Right ventricle myocardium superior (tissue), 1 donor: ENCODE results near the gene EFEMP2. TPM values are rescaled to one million over a fixed set of nuclear protein-coding genes. Genes with fewer than 3 reads are reported as not detected.
"Not testable (repeated sequence)": the region's sequence is repeated elsewhere in the genome, so short reads cannot be mapped to it uniquely, and the experiment has no call there.

Experiments used
- ATAC-seq: fragments of 200-7000 bp; cut with Tn5 transposase; one replicate; pipeline ENCODE4 v1.9.1; 2020; ENCODE audit warnings: mild to moderate bottlenecking; ENCODE audit not compliant: poor library complexity
- DNase-seq: peaks from one replicate; pipeline ENCODE4 v3.0.0-alpha.2; 2020
- intact Hi-C: fragments of 100-400 bp; cut with DNase I; formaldehyde crosslinking; loops from one replicate; pipeline ENCODE4 v1.11.2; 2022
- total RNA-seq: library from RNA; stranded (reverse); fragmentation: NEBNext Ultra II Directional; extraction: Animal tissue kit (Norgen Biotek cat#: 25700); gene quantifications from one replicate; pipeline ENCODE4 v1.2.1, GENCODE V29; 2021
- donor health status: DM: no; HTN: yes; CAD: no; lungs with severe emphysema.

EFEMP2 gene
- total RNA-seq, 1 donor from 2014 or later = 80.0 TPM

DNA sequence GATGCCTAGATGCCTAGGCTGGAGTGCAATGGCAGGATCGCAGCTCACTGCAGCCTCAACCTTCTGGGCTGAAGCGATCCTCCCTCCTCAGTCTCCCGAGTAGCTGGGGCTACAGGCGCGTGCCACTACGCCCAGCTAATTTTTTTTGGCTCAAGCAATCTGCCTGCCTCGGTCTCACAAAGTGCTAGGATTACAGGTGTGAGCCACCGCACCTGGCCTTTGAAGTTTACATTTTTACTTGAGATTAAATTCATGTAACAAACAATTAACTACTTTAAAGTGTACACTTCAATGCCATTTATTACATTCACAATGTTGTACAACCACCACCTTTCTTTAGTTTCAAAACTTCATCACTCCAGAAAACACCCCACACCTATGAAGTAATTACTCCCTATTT is 31.1 kb upstream of the EFEMP2 start:
- DNase-seq = no peak
- no peak for ATAC-seq
- intact Hi-C loops = no loop called here

DNA sequence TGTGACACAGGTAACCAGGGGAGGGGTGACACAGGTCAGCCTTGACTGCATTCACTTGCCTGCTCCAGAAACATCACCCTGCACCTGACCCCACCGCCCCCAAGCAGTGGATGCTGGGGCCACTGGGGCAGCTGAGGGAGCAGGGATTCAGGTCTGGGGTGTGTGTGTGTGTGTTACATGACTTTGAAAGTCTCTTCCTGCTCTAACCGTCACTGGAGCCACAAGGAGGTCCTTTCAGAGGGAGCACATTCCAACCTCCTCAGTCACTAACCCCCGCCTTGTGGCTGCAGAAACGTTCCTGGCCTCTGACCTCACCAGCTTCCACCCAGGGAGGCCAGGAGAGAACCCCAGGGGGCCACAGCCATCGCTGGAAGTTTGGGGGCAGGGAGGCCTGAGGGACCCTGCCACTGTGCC is 30.5 kb upstream of the EFEMP2 start:
- DNase-seq (no peak), ATAC-seq (no peak)
- intact Hi-C loops = no loop called here

DNA sequence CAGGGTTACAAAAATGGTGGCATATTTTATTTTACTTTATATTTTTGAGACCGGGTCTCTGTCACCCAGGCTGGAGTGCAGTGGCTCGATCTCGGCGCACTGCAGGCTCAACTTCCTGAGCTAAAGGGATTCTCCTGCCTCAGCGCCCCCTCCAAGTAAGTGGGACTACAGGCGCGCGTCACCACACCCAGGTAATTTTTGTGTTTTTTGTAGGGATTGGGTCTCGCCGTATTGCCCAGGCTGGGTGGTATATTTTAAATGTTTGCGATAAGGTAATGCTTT is 28.2 kb upstream of the EFEMP2 start:
- intact Hi-C loops = no loop called here
- DNase-seq (no peak), ATAC-seq (no peak)

DNA sequence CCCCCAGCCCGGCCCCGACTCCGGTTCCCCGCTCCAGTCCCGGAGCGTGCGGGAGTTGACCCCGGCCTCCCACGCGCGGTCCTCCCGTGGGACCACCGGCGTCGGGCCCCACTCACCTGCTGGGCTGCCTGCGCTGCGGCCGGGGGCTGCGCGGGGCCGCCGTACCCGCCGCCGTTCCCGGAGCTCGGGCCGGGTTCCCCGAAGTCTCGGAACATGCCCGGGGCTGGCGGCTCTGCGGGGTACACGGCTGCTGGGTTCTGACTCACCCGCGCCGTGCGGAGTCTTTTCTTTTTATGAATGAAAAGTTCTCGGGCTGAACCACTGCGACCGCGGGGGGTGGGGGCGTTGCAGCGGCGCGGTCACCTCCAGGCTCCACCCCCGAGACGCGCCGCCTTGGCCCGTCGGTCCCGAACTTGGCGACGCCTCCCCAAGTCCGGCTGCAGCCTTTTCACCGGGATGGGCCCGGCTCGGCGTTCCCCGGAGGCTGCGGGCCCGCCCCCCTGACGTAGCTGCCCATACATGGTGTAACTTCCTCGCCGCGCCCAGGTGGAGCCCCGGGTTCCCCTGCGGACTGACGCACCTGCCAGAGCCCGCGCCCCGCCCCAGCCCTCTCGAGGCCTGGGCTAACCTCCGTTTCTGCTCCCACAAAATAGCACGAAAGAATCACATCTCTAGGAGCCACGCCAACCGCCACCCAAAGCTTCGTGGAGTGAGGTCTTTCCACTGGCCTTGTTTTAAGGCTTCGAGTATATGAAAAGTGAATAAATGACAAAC is 27.7 kb upstream of the EFEMP2 start, which contains the start of gene FOSL1:
Gene FOSL1 (minus strand): TSS at position 264 of the 774 bp plus-strand sequence. CDS start 49 bp downstream, at position 215.
- DNase-seq (peak; percentile 91), ATAC-seq (peak; percentile 94)
- intact Hi-C loops = no loop called here

DNA sequence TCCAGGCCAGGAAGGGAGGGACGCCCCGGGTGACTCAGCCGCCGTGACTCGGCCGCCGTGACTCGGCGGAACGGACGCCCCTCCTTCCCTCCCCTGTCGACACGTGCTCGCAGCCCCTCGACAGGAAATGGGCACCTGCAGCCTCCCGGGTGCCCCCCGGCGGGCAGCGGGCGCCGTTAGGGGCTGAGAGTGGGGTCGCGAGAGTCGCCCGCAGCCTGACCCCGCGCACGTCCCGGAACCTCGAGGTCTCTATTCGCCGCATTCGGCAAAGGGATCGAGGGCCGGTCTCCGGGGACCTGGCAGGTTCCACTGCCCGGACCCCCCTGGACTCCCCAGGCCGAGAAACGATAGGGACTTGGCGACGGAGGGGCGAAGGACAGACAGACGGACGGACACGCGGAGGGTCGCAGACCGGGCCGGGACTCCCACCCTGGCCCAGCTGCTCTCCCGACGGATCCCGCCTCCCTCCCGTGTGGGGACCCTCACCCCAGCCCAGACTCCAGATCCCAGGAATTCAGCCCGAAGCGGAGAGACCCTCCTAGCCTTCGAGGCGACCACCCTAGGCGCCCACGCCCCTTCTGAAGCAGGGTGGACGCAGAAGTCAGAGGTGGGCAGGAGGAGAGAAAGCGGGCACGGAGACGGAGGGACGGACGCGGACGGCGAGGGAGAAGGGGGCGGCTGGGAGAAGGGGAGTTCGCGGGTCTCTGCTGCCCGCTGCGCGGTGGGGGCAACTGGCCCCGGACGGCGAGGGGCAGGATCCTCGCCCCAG is 26.9 kb upstream of the EFEMP2 start:
- intact Hi-C loops = no loop called here

DNA sequence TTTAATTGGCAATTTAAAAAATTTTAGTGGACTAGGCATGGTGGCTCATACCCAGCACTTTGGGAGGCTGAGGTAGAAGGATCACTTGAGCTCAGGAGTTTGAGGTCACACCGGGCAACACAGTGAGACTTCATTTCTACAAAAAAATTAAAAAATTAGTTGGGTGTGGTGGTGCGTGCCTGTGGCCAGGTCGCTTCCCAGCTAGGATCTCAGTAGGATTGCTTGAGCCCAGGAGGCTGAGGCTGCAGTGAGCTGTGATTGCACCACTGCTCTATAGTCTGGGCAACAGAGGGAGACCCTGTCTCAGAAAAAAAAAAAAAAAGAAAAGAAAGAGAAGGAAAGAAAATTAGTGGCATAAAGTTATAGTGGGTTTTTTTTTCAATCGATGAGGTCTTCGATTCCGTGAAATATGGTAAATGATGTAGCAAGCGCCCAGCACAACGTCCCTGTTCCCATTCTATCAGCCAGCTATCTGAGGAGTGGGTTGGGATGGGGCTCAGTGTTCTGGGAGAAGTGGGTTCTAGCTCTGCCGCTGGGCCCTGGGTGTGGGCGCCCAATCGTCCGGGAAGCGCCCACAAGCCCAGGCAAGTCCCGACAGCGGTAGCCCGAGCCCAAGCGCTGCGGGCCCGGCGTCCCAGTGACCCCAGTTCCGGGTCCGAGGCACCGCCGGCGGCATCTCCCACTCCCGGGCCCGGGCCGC is 26.2 kb upstream of the EFEMP2 start:
- intact Hi-C loops = no loop called here
- no peak for ATAC-seq

More for the DNA sequence above, 26.9 kb upstream of the EFEMP2 start:
- peak; percentile 64 for DNase-seq
- ATAC-seq = peak; percentile 44

DNA sequence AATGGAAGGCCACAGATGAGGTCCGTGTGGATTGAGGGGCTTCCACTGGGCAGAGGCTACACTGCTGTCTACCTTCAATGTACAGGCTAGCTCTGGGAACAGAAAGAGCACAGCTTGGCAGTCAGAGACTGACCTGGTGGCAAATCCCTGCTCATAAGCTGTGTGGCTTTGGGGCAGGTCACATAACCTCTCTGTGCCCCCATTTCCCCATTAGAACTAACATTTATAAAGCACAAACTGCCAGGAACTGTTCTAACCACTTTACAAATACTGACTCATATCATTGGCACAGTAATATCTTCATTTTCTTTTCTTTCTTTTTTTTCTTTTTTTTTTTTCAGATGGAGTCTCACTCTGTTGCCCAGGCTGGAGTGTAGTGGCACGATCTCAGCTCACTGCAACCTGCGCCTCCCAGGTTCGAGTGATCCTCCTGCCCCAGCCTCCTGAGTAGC is 24.4 kb upstream of the EFEMP2 start:
- intact Hi-C loops = no loop called here
- no peak for ATAC-seq

More for the DNA sequence above, 26.2 kb upstream of the EFEMP2 start:
- no peak for DNase-seq

DNA sequence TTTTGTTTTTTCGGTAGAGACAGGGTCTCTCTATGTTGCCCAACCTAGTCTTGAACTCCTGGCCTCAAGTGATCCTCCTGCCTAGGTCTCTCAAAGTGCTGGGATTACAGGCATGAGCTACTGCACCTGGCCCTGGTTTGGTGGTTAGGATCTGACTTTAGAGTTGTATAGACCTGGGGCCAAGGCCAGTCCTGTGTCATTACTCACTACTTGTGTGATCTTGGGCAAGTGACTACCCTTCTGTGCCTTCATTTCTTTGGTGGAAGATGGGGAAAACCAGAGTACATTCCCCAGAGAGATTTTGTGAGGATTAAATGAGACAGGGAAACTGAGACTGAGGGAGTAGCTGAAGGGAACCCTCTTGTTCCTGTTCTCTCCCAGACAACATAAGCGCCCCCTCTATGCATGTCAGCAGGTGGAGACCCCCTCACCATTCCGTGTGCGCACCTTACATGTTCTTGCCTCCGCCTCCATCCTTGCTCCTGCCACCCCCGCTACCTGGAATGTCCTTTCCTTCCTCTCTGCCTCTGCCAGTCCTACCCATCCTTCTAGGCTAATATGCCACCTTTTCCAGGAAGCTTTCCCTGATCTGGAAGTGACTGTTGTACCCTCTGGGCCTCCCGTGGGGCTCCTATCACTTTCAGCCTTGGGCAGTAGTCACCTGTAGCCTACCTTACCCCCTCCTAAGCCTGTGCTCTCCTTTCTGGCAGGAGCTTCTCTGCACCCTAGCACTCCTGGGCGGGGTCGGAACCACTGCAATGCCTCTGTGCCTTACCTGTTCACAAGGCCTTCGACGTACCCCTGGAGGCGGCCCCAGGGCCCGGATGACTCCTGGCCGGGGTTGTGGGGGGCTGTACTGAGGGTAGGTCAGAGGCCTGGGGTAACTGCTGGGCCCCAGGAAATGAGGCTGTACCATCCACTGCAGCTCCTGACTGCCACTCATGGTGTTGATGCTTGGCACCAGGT is 23.7 kb upstream of the EFEMP2 start:
- DNase-seq = no peak

More for the DNA sequence above, 24.4 kb upstream of the EFEMP2 start:
- DNase-seq = no peak

DNA sequence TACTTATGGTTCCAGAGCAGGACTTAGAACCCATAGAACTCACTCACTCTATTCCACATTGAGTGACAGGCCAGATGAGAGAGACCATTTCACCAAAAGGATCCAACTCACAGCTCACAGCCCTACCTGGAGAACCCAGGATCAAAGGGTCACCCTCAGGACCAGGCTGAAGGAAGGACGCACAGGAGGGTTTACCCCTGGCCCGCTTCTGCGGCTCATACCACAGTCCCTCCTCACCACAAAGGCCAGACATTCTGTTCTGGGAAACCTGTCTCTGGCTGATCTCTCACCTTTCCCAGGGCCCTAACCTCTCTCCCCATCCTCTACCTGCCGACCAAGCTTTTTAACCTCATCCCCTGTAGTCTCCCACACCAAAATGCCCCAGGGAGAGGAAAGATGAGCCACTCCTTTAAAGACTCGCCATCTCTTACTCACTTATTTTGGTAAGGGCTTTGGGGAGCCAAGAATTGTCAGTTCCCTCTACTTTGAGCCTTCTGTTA is 22.9 kb upstream of the EFEMP2 start:
- ATAC-seq (no peak), DNase-seq (no peak)
- intact Hi-C loops = no loop called here

More for the DNA sequence above, 23.7 kb upstream of the EFEMP2 start:
- intact Hi-C loops = no loop called here
- ATAC-seq = no peak

DNA sequence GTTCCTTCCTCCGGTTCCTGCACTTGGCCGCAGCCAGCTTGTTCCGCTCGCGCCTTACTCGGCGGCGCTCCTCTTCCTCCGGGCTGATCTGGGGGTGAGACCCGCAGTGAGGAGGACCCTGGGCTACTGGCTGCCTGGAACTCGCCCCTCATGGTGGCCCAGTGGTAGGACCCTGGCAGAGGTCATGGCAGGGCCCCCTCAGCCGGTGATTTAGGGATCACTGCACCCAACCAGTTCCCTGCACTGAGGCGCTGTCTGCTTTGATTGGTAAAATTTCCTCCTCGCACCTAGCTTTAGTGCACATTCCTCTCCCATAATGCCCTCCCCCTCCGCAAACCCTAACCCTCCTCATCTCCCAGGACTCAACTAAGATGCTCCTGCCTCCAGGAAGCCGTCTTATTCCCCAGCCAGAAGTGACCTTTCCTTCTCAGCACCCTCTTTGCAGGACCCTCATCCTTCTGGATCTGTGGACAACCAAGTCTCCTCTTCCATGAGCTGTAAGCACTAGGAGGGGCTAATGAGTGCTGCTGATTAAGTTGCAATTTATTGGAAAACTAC is 21.5 kb upstream of the EFEMP2 start:
- peak; percentile 79 for DNase-seq
- intact Hi-C loops = no loop called here
- no peak for ATAC-seq

DNA sequence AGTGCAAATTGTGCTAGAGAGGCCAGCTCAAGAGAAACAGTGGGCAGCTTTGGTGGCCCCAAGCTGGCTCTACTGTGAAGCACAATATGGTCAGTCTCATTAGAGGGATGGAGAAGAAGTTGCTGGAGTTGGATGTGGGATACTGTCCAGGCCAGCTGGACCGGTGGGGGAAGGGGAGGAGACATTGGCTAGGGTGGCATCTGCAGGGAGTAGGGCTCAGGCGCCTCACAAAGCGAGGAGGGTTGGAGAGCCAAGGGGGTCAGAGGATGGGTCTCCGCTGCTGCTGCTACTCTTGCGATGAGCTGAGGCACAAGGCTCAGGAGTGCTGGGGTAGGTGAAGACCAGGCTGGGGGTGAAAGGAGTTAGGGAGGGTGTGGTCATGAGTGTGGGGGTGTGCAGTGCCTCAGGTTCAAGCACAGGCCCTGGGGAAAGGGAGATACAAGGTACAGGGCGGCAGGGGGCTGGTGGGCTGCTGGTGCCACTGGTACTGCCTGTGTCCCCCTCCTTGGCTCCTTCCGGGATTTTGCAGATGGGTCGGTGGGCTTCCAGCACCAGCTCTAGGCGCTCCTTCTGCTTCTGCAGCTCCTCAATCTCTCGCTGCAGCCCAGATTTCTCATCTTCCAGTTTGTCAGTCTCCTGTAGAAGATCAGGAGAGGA is 20.2 kb upstream of the EFEMP2 start:
- no peak for ATAC-seq

DNA sequence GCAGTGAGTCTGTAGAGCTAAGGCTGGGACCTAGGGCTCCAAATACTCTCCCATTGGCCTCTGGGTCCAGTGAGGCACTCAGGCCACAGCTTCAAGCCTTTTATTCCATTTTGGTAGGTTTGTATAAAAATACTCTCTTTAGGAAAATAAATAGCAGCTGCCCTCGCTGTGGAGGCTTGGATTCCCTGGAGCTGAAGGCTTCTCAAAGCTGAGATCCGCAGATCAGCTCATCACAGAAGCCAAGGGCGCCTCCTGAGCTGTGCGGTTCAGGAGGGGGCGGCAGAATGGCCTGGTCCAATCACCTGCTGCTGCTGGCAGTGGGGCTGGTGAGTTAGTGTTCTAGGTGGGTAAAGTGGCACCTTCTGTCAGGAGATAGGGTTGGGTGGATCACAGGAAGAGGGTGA is 19.5 kb upstream of the EFEMP2 start:
- intact Hi-C loops = not testable (repeated sequence)

More for the DNA sequence above, 20.2 kb upstream of the EFEMP2 start:
- no peak for DNase-seq
- intact Hi-C loops = no loop called here

DNA sequence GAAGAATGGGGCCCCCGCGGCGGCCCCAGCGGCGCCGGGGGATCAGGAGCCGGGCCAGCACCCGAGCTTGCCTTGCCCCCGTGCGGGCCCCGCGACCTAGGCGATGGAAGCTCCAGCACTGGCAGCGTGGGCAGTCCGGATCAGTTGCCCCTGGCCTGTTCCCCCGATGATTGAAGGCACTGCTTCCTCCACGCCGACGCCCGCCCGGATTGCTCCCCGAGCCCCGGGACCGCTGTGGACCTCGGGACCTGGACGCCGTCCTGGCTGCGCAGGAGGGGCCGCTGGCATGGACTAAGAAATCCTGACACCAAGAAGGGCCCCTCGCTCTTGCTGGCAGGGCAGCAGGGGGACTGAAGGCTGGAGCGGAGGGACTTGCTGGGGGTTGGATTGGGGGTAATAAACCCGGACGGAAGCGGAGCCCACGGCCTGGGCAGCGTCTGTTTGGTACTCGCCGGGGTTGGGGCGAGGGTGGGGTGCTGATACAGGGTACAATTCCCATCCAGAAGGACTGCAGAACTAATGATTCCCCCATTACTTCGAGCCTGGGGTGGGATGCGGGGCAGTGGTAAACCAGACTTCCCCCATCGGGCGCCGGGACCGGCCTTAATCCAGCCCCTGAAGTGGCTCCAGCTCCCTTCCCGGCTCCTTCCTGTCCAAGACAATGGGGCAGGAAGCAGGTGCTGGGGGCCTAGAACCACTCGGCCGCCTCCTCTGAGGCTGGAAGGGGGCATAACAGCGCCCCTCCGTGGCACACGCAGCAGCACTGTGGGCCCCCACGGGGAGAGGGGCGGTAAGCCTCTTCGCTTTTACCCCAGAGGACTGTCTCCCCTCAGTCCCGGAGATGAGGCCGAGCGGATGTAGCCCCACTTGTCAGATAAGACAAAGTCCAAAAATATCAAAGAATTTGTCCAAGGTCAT is 18.9 kb upstream of the EFEMP2 start:
- intact Hi-C loops = no loop called here
- DNase-seq (peak; percentile 69), ATAC-seq (no peak)

More for the DNA sequence above, 19.5 kb upstream of the EFEMP2 start:
- not testable (repeated sequence) for ATAC-seq, DNase-seq

DNA sequence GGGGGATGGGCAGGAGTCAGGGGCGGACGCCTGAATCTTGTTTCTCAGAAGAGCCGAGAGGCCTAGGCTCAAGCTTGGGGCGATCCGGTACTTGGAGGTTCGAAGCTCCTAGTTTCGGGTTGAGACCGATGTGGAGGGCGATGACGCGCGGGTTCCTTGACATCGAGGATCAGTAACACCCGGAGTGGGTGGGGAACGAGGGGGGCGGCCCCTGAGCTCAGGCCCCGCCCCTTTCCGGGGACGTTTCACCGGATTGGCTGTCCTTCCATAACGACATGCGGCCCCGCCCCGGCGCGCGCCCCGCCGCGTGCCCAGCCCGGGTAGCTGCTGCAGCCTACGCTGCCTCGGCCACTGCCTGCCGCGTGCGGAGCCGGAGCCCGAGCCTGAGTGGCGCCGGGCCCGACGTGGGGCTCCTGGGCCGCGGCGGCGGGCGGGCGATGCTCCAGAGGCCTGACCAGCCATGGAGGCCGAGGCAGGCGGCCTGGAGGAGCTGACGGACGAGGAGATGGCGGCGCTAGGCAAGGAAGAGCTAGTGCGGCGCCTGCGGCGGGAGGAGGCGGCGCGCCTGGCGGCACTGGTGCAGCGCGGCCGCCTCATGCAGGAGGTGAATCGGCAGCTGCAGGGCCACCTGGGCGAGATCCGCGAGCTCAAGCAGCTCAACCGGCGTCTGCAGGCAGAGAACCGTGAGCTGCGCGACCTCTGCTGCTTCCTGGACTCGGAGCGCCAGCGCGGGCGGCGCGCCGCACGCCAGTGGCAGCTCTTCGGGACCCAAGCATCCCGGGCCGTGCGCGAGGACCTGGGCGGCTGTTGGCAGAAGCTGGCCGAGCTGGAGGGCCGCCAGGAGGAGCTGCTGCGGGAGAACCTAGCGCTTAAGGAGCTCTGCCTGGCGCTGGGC is 18.0 kb upstream of the EFEMP2 start, which contains the start of gene CCDC85B:
Gene CCDC85B (plus strand): TSS at position 350 of the 895 bp plus-strand sequence. CDS start 111 bp downstream, at position 461.
- ATAC-seq (peak; percentile 86), DNase-seq (peak; percentile 100)
- intact Hi-C loops = no loop called here
